NCI-H2227 (cell line): Measurements from ENCODE around the gene ZNF621.
A peak's percentile ranks its signal among the peaks of the same experiment; 100 is the strongest.
"Not testable (repeated sequence)": the region's sequence is repeated elsewhere in the genome, so short reads cannot be mapped to it uniquely, and the experiment has no call there.

Source experiments
- DNase-seq: peaks from one replicate; lab custom pipeline; 2025; ENCODE audit not compliant: unreplicated experiment; lab: John Stamatoyannopoulos, UW

ZNF621 gene

DNA sequence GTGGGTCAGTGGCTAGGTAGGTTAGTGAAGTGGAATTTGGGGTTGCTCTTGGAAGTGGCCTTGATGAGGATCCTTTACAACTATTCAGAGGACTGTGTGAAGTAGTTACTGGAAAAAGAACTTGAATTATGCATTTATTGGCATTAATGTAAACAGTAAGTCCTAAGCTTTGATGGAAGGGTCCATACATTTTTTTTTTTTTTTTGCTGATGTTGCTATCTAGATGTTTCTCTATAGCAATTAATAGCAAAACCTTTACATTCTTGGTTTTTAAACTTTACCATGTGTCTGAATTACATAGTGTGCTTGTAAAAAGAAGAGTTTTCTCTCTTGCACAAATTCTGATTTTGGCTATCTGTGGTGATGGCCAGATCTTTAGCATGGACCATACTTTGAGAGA lies 9.5 kb downstream of the ZNF621 start:
- DNase-seq = no peak

DNA sequence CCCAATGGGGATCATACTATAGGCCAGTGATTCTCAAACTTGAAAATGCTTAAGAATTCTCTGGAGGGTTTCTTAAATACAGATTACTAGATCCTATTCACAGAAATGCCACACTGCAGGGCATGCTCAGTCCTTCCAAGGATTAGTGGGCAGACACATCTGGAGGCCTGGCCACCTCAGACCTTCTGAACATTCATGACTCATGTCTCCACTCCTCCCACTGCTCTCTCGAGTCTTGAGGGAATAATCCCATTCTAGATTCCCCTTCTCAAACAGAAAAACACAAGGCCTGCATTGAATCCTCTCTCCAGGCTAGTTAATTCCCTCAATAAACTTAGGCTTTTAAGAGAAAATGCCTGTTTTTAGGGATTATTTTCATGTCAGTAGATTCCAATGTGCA lies 22.1 kb downstream of the ZNF621 start:
- no peak for DNase-seq

GRCh38 chr3:40550167-40550566 lies 25.4 kb downstream of the ZNF621 start:
- no peak for DNase-seq

DNA sequence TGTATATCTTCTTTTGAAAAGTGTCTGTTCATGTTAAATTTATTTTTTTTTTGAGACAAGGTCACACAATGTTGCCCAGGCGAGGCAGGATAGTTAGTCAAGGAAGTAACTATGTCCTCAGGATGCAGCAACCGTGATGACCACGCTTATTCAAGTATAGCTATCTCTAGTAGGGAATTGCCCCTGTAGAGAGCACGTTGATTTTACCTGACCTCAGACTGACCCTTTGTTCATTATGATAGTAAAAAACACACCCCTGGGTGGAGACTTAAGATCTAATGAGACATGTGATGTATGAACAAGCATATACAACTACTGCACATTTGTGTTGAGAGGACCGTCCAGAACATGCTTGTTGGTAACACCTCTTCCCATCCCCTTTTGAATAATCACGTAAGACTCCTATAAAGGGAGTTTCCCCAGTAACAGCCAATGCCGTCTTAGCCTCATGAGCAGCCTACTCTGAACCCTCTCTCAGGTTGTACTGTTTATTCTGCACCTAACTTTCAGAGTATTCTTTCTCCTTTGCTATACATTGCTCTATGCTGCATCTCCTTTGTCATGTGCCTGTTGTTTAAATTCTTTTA lies 32.9 kb downstream of the ZNF621 start:
- no peak for DNase-seq

- not testable (repeated sequence) for DNase-seq
These were observed 37.7 kb downstream of the ZNF621 start for GRCh38 chr3:40562482-40562881.

GRCh38 chr3:40565629-40566028 lies 40.9 kb downstream of the ZNF621 start:
- DNase-seq = not testable (repeated sequence)

GRCh38 chr3:40566694-40567093 lies 41.9 kb downstream of the ZNF621 start:
- no peak for DNase-seq

DNA sequence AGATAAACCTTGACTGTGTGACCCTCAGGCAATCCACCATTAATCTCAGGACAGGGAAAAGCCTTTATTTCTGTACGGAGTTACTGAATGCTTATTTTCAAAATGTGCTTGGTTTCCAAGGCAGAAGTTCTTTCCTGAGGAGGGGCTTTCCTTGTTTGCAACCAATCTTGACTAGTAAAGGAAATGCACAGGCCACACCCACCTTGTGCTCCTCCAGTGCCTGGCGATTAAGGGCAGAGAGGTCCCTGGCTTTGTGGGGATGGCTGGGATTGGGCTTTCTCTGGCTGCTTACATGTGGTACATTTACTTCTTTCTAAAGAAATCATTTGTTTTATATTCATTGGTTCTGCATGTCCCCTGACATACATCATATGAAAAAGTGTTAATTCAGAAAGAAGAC lies 47.8 kb downstream of the ZNF621 start:
- no peak for DNase-seq

DNA sequence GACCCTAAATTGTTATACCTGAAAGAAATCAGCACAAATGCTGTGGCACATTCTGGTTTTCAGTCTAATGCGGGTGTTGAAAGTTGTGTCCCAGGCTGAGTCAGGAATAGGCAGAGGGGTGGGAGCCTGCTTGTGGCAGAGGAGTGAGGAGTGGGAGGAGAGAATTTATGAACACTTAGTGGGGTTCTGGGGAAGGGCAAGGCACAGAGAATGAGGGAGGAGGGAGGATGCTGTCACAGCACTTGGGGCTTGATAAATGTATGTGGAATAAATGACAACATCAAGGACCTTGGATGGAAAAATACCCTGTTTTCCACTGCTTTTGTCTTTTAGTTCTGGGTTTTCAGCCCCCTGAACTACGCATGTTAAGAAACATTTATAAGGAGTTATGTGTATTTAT lies 49.3 kb downstream of the ZNF621 start:
- no peak for DNase-seq

DNA sequence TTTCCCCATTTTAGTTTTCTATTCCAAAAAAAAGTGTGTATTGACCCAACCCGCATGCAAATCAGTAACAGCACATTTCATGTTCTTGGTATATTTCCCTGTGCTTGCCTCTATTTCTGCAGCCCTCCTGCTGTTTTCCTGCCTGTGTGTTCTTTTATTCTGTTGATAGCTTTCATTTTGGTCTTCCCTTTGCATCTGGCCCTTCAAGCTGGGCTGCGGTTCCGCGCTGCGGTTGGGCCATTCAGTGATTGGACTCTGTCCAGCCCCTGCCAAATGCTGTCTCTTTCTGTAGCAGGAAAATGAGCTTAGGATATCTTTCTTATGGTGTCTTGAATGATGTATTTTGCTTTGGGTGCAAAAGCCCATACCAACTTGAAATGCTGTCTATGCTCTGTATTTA lies 49.9 kb downstream of the ZNF621 start:
- DNase-seq = peak; percentile 15

DNA sequence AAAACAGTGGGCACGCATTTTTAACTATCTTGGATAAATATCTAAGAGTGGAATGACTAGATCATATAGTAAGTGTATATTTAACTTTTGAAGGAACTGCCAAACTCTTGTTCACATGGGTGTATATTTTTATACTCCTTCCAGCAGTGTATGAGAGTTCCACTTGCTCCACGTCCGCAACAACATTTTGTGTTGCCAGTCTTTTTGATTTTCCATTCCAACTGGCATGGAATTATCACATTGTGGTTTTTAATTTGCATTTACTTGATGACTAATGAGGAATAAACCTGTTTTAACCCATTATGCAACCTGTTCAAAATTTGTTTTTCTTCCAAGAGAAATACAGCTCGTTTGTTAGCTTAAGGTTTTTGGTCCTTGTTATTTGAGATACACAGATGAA lies 51.6 kb downstream of the ZNF621 start:
- no peak for DNase-seq

DNA sequence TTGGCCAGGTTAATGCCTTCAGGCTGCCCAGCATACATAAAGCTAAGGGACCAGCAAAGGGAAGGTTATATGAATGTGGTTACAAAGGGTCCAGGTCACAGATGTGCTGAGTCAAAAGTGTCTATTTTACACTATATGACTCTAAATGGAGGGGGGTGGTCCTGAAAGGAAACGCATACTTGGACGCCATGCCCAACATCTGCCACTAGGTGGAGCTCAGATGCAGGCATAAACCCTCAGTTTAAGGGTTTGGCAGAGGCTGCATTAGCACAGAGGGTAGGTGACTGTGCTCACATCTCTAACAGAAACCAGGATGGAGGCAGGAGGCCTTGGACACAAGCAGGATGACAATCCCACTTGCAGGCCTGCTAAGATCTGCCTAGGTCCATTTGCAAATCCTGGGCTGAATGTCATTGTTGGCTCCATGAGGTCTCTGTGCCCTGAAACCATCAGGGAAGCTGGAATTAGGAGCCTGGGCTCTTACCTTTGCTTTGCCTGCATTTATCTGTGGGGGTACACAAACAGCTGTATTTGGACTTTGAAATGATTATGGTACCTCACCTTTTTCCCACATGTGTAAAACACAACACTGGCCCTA lies 55.8 kb downstream of the ZNF621 start:
- peak; percentile 82 for DNase-seq

DNA sequence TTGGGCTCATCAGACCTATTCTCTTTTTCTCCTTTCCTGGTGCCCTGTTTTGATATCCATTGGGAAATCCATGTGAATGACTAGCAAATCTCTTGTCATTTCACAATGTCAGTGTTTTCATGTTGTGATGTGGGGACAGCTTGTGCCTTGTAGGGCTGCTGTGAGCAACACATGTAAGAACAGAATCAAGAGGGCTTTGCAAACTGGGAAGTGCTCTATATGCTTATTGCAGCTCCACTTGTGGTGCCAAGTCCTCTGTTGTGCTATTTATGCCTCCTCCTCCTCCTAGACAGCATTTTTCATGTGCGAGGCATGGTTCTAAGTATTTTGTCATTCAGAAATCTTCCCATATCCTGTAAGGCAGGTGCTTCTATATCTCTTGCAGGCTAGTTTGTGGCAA lies 56.4 kb downstream of the ZNF621 start:
- DNase-seq = no peak

- DNase-seq = no peak
These were observed 57.8 kb downstream of the ZNF621 start for GRCh38 chr3:40582401-40583027.

DNA sequence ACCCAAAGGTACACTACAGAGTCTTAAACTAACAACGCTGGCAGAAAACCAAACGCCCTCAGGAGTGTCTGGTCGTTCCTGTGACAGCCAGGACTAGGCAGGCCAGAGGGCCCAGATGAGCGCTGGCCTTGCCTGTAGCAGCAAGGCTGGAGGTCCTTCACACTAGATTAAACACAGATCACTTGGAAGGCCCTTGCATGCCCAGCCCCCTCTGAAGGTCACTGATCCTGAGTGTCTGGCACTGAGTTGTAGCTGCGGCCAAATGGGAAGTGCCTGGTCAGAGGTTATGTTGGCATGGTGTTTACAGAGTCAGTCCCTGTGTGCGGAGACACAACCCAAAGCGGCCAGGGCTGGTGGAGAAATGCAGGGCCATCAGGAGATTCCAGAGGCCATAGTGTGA lies 58.9 kb downstream of the ZNF621 start:
- no peak for DNase-seq

GRCh38 chr3:40584625-40585189 lies 59.9 kb downstream of the ZNF621 start:
- DNase-seq = peak; percentile 83

- DNase-seq = no peak
These were observed 60.7 kb downstream of the ZNF621 start for GRCh38 chr3:40585381-40586016.

DNA sequence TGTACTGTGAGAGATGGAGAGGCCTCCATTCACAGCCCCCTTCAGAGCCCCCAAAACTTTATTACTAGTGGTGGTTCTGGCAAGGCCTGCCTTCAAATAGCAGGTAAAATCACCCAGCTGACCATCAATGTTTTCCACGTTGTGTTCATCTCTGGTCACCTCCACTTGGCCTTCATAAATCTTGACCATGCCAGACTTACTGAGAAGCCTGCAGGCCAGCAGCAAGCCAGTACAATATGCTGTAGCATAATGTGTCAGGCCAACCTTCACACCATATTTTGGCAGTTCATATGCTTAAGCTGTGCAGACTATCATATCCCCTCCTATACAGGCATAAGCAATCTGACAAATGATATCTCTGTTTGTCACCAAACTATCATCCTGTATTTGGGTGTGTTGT lies 62.1 kb downstream of the ZNF621 start:
- no peak for DNase-seq

- DNase-seq = no peak
These were observed 63.6 kb downstream of the ZNF621 start for GRCh38 chr3:40588406-40588805.
